ENCODE data around the gene MIF.

GRCh38 chr22:23899042-23899745, 5.0 kb downstream of the MIF start:
- TF ChIP-seq POLR2A (IDR thresholded peaks at IDR 0.05) = no peak
- TF ChIP-seq CTCF (IDR thresholded peaks at IDR 0.05) = no peak

All from thyroid gland (tissue), 4 donors.